Mesothelial cell of epicardium (in vitro differentiated cells): Measurements from ENCODE around the gene ADGRE1. TPM values are rescaled to one million over a fixed set of nuclear protein-coding genes. Genes with fewer than 3 reads are reported as not detected.
"Not testable (repeated sequence)": the region's sequence is repeated elsewhere in the genome, so short reads cannot be mapped to it uniquely, and the experiment has no call there.

Source experiments
- DNase-seq, 2 experiments: peaks; one replicate each; pipeline ENCODE4 v3.0.0; 2021; ENCODE audit warnings: low spot score in 2 of 2; ENCODE audit not compliant: unreplicated experiment in 2 of 2
- H3K27ac Mint-ChIP-seq: 2 replicates; pipeline ENCODE4 v1.8.0; 2021; ENCODE audit warnings: mixed read lengths
- H3K27me3 Mint-ChIP-seq: 2 replicates; pipeline ENCODE4 v1.8.0; 2021; ENCODE audit warnings: low read depth, mixed read lengths
- H3K36me3 Mint-ChIP-seq: 2 replicates; pipeline ENCODE4 v1.8.0; 2021; ENCODE audit warnings: mixed read lengths
- H3K4me1 Mint-ChIP-seq: 2 replicates; pipeline ENCODE4 v1.8.0; 2021; ENCODE audit warnings: mixed read lengths
- H3K4me3 Mint-ChIP-seq: 2 replicates; pipeline ENCODE4 v1.8.0; 2021; ENCODE audit warnings: mild to moderate bottlenecking, moderate library complexity, mixed read lengths
- H3K9me3 Mint-ChIP-seq: 2 replicates; pipeline ENCODE4 v1.8.0; 2021; ENCODE audit warnings: mixed read lengths
- CTCF ChIP-seq: fragments of 200-600 bp; sonication (generic); IDR thresholded peaks from one replicate; pipeline ENCODE4 v1.5.0; 2021; ENCODE audit warnings: antibody characterized with exemption; ENCODE audit not compliant: unreplicated experiment
- total RNA-seq: library from RNA; stranded (reverse); gene quantifications from 3 replicates; pipeline ENCODE4 v1.2.1, GENCODE V29; 2021

The ADGRE1 gene
- total RNA-seq, 1 donor from 2014 or later, result not detected

GRCh38 chr19:6868351-6868750 lies 19.0 kb upstream of the ADGRE1 start:
- Mint-ChIP-seq H3K4me3 (no peak overlapping the region), H3K27ac (no peak overlapping the region), H3K36me3 (no peaks in the 10 kb centered on the region), H3K9me3 (peaks cover 30% of the 10 kb centered on the region), H3K27me3 (no peaks in the 10 kb centered on the region), H3K4me1 (no peaks in the 10 kb centered on the region)
- DNase-seq, result no peak
- no peak for TF ChIP-seq CTCF

- H3K27me3 Mint-ChIP-seq, H3K4me3 Mint-ChIP-seq, H3K27ac Mint-ChIP-seq, H3K36me3 Mint-ChIP-seq, H3K4me1 Mint-ChIP-seq, DNase-seq: not testable (repeated sequence)
- peaks cover 38% of the 10 kb centered on the region for H3K9me3 Mint-ChIP-seq
These were observed 18.1 kb upstream of the ADGRE1 start for GRCh38 chr19:6869151-6869882.

GRCh38 chr19:6873708-6874431 lies 13.5 kb upstream of the ADGRE1 start:
- Mint-ChIP-seq H3K4me1 (no peaks in the 10 kb centered on the region), H3K4me3 (no peak overlapping the region), H3K27me3 (no peaks in the 10 kb centered on the region)

GRCh38 chr19:6875218-6875617 lies 12.2 kb upstream of the ADGRE1 start:
- no peak for DNase-seq
- Mint-ChIP-seq H3K27me3 (no peaks in the 10 kb centered on the region), H3K27ac (no peak overlapping the region), H3K9me3 (peaks cover 69% of the 10 kb centered on the region), H3K4me3 (no peak overlapping the region), H3K4me1 (no peaks in the 10 kb centered on the region), H3K36me3 (no peaks in the 10 kb centered on the region)
- TF ChIP-seq CTCF, result no peak

More at GRCh38 chr19:6873708-6874431, 13.5 kb upstream of the ADGRE1 start:
- Mint-ChIP-seq H3K9me3 (peaks cover 65% of the 10 kb centered on the region), H3K27ac (no peak overlapping the region), H3K36me3 (no peaks in the 10 kb centered on the region)
- no peak for DNase-seq
- no peak for TF ChIP-seq CTCF

- Mint-ChIP-seq H3K4me3 (no peak overlapping the region), H3K27me3 (no peaks in the 10 kb centered on the region), H3K27ac (no peak overlapping the region), H3K36me3 (no peaks in the 10 kb centered on the region), H3K9me3 (peaks cover 67% of the 10 kb centered on the region), H3K4me1 (no peaks in the 10 kb centered on the region)
- DNase-seq, result no peak
- no peak for TF ChIP-seq CTCF
These were observed 10.6 kb upstream of the ADGRE1 start for GRCh38 chr19:6876748-6877147.

- Mint-ChIP-seq H3K4me1 (no peaks in the 10 kb centered on the region), H3K36me3 (no peaks in the 10 kb centered on the region), H3K4me3 (no peak overlapping the region), H3K9me3 (peaks cover 66% of the 10 kb centered on the region), H3K27ac (no peak overlapping the region), H3K27me3 (no peaks in the 10 kb centered on the region)
- DNase-seq, result no peak
- no peak for TF ChIP-seq CTCF
These were observed 9.6 kb upstream of the ADGRE1 start for GRCh38 chr19:6877766-6878165.
